ENCODE data around the gene ATP9A. TPM values are rescaled to one million over a fixed set of nuclear protein-coding genes. Genes with fewer than 3 reads are reported as not detected.

The ATP9A gene
- total and polyA plus RNA-seq, 2 experiments from 2014 or later, result 11.3 to 16.9 TPM

- H3K9me3 ChIP-seq (ENCODE audit: low read depth), result no peaks in the 10 kb centered on the region
- no peaks in the 10 kb centered on the region for H3K36me3 ChIP-seq
- no peak for TF ChIP-seq CTCF (IDR thresholded peaks at IDR 0.05; ENCODE audit: low read depth, low read length)
- H3K27me3 ChIP-seq, result no peaks in the 10 kb centered on the region
- H3K4me3 ChIP-seq, result no peak overlapping the region
- DNase-seq (ENCODE audit: low read depth in 1 of 2, low spot score in 1 of 2), result peak in 1 of 2 donors; percentile 61
- peaks cover 12% of the 10 kb centered on the region for H3K4me1 ChIP-seq (ENCODE audit: low read depth)
- no peak overlapping the region for H3K27ac ChIP-seq
Observed at GRCh38 chr20:51695574-51696303, 72.5 kb downstream of the ATP9A start.

- Histone ChIP-seq H3K27ac (no peak overlapping the region), H3K36me3 (no peaks in the 10 kb centered on the region), H3K4me3 (no peak overlapping the region), H3K27me3 (no peaks in the 10 kb centered on the region), H3K4me1 (ENCODE audit: low read depth) (peaks cover 12% of the 10 kb centered on the region), H3K9me3 (ENCODE audit: low read depth) (no peaks in the 10 kb centered on the region)
- TF ChIP-seq CTCF (IDR thresholded peaks at IDR 0.05; ENCODE audit: low read depth, low read length), result no peak
- DNase-seq (ENCODE audit: low read depth in 1 of 2, low spot score in 1 of 2), result no peak
Observed at GRCh38 chr20:51692806-51693400, 75.3 kb downstream of the ATP9A start.

GRCh38 chr20:51691703-51692102, 76.5 kb downstream of the ATP9A start:
- Histone ChIP-seq H3K27ac (no peak overlapping the region), H3K27me3 (no peaks in the 10 kb centered on the region), H3K4me1 (ENCODE audit: low read depth) (peaks cover 3% of the 10 kb centered on the region), H3K4me3 (no peak overlapping the region), H3K36me3 (no peaks in the 10 kb centered on the region), H3K9me3 (ENCODE audit: low read depth) (no peaks in the 10 kb centered on the region)
- TF ChIP-seq CTCF (IDR thresholded peaks at IDR 0.05; ENCODE audit: low read depth, low read length), result no peak
- no peak for DNase-seq (ENCODE audit: low read depth in 1 of 2, low spot score in 1 of 2)

GRCh38 chr20:51688600-51689244, 79.5 kb downstream of the ATP9A start:
- TF ChIP-seq CTCF (IDR thresholded peaks at IDR 0.05; ENCODE audit: low read depth, low read length), result no peak
- Histone ChIP-seq H3K27me3 (no peaks in the 10 kb centered on the region), H3K9me3 (ENCODE audit: low read depth) (no peaks in the 10 kb centered on the region), H3K36me3 (no peaks in the 10 kb centered on the region), H3K4me3 (no peak overlapping the region), H3K27ac (no peak overlapping the region), H3K4me1 (ENCODE audit: low read depth) (no peaks in the 10 kb centered on the region)
- DNase-seq (ENCODE audit: low read depth in 1 of 2, low spot score in 1 of 2), result no peak

GRCh38 chr20:51687630-51688029, 80.6 kb downstream of the ATP9A start:
- H3K4me3 ChIP-seq, result no peak overlapping the region
- H3K9me3 ChIP-seq (ENCODE audit: low read depth), result no peaks in the 10 kb centered on the region
- H3K27ac ChIP-seq, result no peak overlapping the region
- DNase-seq (ENCODE audit: low read depth in 1 of 2, low spot score in 1 of 2), result no peak
- H3K27me3 ChIP-seq, result no peaks in the 10 kb centered on the region
- no peaks in the 10 kb centered on the region for H3K4me1 ChIP-seq (ENCODE audit: low read depth)
- no peaks in the 10 kb centered on the region for H3K36me3 ChIP-seq
- no peak for TF ChIP-seq CTCF (IDR thresholded peaks at IDR 0.05; ENCODE audit: low read depth, low read length)

All from cardiac muscle cell (in vitro differentiated cells and primary cell).